Iris pigment epithelial cell (primary cell): ENCODE measurements around the gene NBEAL2.

Experiments
- DNase-seq: peaks from one replicate; pipeline ENCODE4 v3.0.0-alpha.2; 2011; ENCODE audit warnings: low read depth

NBEAL2 gene

DNA sequence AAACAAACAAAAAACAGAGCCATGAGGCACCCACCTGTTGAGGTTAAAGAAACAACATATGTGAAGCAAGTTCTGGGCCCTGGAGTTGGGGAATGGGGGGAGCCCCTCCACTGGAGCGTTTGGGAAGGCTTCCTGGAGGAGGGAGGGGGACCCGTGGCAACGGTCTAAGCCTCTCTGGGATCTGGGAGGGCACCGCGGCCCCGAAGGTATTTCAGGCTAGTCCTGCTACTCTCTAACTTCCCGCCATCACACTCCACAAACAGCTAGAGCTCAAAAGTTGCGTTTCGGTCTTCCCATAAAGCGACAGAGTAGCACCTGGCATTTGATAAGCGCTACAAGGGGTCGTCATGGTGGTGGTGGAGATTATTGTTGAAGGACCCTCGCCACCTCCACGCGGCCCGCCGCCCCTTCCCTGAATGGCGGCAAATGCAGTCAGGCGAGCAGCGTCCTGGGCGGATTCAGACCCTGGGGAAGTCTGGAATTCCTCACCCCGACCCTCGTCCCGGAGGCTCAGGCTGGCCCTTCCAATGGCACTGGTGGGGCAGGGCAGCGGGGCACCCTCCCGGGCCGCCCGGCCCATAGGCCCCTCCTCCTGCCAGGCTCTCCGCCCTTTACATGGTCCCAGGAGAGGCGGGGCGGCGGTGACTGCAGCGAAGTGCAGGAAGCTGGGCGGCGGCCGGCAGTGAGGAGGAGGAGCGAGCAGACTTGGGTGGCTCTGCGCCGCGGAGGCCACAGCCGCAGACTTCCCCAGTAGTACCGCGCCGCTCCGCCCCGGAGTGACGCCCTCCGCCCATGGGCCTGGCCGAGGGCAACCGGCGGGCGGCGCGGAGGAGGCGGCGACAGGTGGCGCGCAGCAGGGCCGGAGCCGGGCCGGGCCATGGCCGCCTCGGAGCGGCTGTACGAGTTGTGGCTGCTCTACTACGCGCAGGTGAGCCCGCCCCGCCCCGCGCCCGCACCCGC lies at the start of gene NBEAL2:
Gene NBEAL2, plus strand, starts transcription at position 682 of the 960 bp plus-strand sequence. Its CDS starts 196 bp downstream, at position 878.
- peak; percentile 92 for DNase-seq

GRCh38 chr3:46930166-46930944 lies 49.1 kb upstream of the NBEAL2 start:
- DNase-seq = no peak

DNA sequence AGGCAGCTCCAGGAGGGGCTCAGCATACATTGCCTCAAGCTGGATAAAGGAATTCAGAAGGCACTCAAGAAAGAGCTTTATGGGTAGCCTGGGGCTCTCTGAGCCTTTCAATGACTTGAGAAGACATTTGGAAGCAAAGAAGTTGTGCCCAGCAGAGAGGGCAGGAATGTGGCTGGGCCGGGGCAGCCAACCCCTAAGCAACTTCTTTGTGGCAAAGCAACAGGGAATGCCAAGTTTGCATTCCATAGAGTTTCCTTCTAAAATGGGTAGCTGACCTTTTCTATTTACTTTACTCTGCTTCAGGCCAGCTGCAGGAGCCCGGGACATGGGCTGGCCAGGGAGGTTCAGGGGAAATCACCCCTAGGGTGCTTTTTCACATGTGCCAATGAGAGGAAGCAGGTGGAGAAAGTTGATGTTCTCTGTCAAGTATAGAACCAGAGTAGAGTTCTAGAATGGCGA lies 48.5 kb upstream of the NBEAL2 start:
- DNase-seq = no peak

DNA sequence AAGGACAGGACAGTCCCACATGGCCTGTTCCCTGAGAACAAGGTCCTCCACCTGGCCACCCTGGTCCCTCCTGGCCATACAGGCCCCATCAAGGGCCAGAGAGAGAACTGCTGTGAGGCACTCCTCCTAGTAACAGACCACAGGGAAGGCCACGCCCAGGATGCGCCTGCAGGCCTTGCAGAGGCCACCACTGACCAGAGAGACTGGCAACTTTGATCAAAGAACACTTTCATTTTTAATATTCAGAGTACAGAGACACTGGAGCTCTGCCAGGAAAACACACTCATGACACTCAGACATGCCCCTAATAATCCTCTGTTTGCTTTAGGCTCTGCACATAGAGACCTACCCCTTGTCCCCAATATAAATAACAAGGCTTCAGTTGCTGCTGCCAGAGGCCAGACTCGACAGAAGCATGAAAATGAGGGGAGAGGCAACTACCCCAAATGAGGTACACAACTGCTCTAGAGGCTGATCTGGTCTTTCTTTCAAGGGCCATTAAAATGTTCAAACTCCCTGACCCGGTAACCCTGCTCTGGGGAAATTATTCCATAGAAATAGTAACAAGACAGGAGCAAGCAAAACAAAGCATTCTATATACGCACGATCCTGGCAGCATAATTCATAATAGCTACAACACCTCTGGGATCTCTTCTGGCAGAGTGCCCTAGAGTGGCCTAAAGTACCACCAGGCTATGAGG lies 47.7 kb upstream of the NBEAL2 start:
- peak; percentile 49 for DNase-seq

DNA sequence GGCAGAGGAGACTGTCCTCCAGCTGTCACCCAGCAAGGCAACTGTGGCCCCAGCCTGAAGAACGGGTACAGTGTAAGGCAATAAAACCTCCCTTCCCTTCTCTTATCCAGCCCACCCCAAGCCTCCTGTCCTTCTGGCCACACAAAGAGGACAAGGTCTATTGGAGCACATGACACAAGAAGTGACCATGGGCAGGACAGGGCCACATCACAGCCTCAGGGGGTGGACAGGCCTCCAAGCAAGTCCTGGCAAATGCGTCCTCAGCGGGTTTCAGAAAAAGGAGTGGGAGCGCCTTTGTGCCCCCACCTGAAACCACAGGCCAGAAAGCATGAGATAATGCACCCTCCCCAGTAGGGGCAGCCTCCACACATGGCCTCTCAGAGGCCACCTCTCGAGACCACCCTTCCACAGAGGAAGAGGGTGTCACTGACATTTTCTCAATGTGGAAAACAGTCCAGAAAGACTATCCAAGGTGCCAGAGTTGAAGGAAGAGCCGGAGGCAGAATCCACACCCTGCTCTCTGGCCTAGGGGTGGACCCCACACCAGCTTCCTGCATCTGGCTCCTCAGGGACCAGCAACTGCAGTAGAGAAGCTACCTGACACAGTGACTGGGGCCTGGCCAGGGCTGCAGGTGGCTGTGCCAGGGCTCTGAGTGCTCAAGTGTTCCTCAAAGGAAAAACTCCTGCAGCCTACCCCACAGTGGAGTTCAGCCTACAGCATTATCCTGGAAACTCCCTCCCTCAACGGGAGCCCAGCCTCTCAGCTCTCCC lies 46.8 kb upstream of the NBEAL2 start:
- no peak for DNase-seq

DNA sequence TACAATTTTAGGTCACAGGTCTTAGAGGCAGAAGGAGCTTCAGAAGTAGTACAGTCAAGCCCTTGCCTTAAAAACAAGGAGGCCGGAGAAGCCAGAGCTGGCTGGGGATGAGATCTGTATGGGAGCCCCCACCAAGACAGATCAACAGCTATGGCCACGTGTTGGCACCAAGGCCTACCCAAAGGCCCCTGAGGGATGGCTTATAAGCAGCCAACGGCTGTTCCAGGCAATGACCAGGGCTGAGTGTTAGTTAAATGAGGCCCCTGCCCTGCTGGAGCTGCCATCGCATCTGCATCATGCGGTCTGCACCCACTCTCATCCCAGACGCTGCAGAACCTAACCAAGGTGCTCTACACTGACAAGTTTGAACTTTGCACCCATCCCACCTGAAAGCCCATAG lies 46.2 kb upstream of the NBEAL2 start:
- DNase-seq = no peak

- no peak for DNase-seq
Measured at GRCh38 chr3:46934072-46934471, 45.4 kb upstream of the NBEAL2 start.

GRCh38 chr3:46934498-46935167 lies 44.8 kb upstream of the NBEAL2 start:
- peak; percentile 20 for DNase-seq

- peak; percentile 97 for DNase-seq
Measured at GRCh38 chr3:46935168-46935858, 44.2 kb upstream of the NBEAL2 start.

DNA sequence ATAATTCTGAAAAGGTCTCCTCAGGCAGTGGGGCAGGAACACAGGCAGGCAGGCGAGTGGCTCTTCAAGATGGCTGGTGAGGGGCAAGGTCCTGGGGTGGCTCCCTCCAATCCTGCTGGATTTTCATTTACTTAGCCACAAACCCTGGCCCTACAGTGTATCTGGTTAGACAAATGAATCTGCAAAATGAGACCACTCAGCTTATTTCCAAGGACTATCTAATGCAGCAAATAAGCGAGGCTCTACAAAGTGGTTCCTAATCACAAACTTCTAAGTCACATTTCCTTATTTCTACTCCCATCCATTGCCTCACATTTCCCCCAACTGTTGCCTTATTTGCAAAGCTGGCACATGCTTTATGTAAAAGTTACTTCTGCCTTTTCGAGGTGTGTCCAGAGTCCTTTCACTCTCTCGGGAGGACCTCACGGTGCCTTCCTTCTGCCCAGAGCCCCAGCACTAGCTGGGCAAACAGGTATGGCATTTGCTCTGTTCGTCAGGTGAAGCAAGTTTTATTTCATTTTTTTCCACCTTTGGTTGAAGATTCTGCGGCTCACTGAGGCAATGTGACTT lies 43.4 kb upstream of the NBEAL2 start:
- no peak for DNase-seq

GRCh38 chr3:46936733-46937250 lies 42.7 kb upstream of the NBEAL2 start:
- DNase-seq = peak; percentile 27

DNA sequence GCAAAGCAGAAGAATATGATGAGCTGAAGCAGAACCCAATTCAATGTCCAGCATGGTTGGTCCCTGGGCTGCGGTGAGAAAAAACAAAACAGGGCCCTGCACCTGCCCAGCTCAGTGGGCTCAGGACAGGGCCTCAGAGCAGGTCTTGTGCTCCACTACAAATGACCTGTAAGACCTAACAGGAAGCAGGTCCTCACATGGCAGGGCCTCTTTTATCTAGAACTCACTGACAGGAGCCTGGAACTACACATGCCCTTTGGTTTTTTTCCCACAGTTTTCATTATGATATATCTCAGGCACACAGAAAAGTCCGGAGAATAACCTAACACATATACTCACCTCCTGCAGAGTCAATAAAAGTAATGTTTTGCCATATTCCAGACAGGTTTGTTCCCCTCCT lies 41.3 kb upstream of the NBEAL2 start:
- DNase-seq = no peak

DNA sequence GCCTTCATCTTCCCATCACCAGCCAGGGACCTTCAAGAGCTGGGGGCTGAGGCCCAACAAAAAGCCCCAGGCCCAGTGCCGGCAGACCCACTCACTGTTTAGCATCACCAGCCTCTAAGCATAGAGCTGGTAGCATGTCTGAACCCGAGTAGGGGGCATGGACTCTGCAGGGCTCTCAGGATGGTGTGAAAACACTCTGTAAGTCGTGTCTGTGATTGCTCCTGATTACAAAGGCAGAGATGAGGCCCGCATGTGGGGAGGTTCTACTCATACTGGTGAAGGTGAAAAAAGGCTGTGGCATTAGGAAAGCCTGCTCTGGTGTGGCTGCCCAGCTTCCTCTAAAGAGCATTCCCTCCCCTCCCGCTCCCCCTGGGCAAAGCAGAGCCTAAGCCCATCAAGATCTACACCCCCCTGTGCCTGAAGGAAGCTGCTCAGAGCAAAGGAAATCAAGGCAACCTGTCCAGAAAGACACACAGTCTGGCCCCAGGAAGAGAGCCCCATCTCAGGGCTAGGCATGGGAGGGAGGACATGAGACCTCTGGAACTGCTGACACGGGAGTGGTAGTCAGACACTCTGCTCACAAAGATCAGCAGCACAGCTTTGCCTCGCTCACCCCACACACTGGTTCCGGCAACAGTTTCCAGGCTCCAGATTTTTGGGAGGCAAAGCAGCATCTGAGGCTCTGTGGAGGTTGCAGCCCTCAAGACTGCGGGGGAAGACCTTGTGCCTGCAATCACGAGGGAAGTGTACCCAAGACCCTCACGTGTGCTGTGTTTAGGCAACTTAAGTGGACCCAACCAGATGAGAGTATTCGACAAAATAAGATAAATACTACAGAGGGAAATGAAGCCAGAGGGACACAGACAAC lies 39.7 kb upstream of the NBEAL2 start:
- no peak for DNase-seq

GRCh38 chr3:46942076-46942475 lies 37.4 kb upstream of the NBEAL2 start:
- DNase-seq = no peak

DNA sequence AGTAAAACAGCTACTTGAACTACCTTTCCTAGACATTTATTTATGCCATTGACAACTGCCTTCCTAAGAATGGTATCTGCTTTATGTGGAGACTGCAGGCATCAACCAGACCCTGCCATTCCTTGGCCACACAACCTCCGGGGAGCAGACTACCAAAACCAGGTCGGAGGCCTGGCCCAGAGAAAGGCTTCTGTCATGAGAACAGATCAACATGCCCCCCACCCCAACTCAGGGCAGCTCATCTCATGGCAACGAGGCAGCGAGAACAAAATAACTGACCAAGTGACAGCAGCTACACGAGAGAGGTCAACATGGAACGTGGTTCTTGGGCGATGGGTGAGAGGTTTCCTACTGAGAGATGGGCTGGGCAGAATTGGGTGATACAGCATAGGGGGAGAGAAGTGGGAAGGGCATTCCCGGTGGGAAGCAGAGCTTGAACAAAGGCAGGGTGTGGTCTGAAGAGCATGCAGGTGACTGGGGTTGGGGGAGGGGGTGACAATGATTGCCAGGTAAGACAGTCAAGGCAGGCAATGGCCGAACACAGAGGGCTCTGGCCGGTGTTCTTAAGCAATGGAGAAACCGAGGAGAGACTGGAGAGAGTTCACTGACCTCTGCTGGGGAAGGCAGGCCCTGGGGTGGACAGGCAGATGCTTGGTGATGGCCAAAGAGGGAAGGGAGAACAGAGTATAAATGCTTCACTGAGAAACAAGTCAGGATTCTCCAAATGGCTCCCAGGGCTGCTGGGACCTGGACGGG lies 36.8 kb upstream of the NBEAL2 start:
- no peak for DNase-seq

DNA sequence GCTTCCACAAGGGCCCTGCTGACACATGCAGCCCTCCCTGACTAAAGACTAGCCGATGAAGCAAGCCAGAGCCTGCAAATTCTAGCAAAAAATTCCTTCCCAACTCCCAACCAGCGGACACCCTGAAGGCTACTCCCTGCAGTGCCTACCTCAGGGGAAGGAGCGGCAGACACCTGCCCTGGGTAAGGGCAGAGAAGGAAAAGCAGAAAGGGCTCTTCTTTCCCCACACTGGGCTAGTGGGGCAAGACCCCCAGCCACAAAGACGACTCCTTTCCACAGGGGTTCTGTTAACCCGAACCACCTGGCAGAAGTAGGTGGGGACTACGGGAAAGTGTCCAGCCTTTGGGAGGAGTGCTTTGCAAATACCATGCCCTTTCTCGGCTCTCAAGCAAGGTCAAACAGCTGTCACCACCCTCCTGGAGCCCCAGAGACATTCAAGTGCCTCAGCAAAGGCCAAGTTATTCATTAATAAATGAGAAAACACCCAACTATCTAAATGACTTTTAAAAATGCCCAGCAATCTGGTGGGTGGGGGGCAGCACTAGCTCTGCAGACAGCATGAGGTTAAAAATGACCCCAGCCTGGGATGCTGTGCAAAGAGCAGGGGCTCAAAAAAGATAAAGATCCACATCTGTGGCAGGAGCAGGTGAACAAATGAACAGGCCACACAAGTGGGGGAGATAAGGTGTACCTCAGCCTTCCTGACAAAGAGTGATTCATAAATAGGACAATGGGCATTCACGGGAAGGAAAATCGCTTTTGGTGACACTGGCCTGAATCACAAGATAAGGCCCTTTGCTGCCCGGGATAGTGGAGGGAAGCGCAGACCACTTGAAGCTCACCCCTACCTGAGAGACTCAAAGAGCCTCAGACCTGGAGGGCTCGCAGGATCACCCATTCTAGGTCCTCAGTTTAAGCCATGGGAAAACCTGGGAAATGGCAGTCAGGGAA lies 36.0 kb upstream of the NBEAL2 start:
- no peak for DNase-seq

DNA sequence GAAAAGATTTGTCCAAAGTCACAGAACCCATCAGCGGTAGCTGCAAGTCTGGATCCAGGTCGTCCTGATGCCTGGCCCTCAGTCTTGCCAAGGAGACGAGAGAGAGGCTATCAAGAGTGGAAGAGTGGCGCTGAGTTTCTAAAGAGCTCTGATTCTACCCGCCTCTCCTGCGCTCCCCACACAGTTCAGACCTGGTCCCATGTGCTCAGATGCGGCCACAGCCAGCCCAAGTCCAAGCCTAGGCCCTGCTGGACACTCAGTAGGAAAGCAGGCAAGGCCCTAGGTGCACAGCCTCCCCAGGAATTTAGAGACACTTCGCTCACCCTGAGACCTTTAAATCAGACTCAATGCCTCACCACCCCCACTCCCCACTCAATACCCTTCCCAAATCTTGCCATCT lies 35.3 kb upstream of the NBEAL2 start:
- DNase-seq = no peak
